Endothelial cell of umbilical vein (primary cell): Measurements from ENCODE around the gene SLC27A2. TPM values are rescaled to one million over a fixed set of nuclear protein-coding genes. Genes with fewer than 3 reads are reported as not detected.

ENCODE experiments used
- BruUV-seq: library from RNA; stranded (reverse); fragments of 400-500 nt; replicated peaks from 2 replicates; lab custom pipeline; 2021; lab: Mats Ljungman, UMichigan
- CTCF ChIA-PET: fragments of 300-600, 350-600 bp; sonication (Branson Sonifier 250); formaldehyde crosslinking; loops from one replicate; lab custom pipeline; 2021; ENCODE audit warnings: antibody characterized with exemption, inconsistent platforms; lab: Charles Lee
- POLR2A ChIA-PET: fragments of 300-600, 350-600 bp; sonication (Branson Sonifier 250); formaldehyde crosslinking; loops from one replicate; lab custom pipeline; 2021; ENCODE audit warnings: antibody characterized with exemption, inconsistent platforms; lab: Charles Lee
- DNase-seq: peaks from one replicate; pipeline ENCODE4 v3.0.0-alpha.2; 2011; ENCODE audit warnings: low read depth, low spot score
- FAIRE-seq: peaks from 2 replicates; lab custom pipeline; 2011; peaks lifted over from hg19 to GRCh38; lab: Jason Lieb, UNC
- H2AFZ ChIP-seq: 2 replicates; pipeline ENCODE4 v1.6.0; 2012; ENCODE audit warnings: low read depth, low read length, control low read depth, inconsistent platforms
- H3K27ac ChIP-seq: 2 replicates; pipeline ENCODE4 v1.5.1; 2011; ENCODE audit warnings: low read depth, mild to moderate bottlenecking, control low read depth, low read length, moderate library complexity; ENCODE audit not compliant: insufficient read depth
- H3K27me3 ChIP-seq, 2 experiments: 2 replicates each; pipeline versions ENCODE4 v1.6.0 to v1.6.1; 2011; ENCODE audit warnings: low read length in 2 of 2, mixed read lengths in 1 of 2; ENCODE audit not compliant: control insufficient read depth in 2 of 2, insufficient read depth in 2 of 2
- H3K36me3 ChIP-seq, 2 experiments: 2 replicates in 1 of 2; 3 replicates in 1 of 2; pipeline ENCODE4 v1.5.1; 2011; ENCODE audit warnings: low read length in 2 of 2, mild to moderate bottlenecking in 1 of 2, moderate library complexity in 1 of 2; ENCODE audit not compliant: control insufficient read depth in 2 of 2, insufficient read depth in 2 of 2; ENCODE audit errors: extremely low read depth in 1 of 2
- H3K4me1 ChIP-seq: 3 replicates; pipeline ENCODE4 v1.5.1; 2011; ENCODE audit warnings: mild to moderate bottlenecking, low read length; ENCODE audit not compliant: control insufficient read depth, insufficient read depth; ENCODE audit errors: extremely low read depth
- H3K4me2 ChIP-seq: 2 replicates; pipeline ENCODE4 v1.6.1; 2011; ENCODE audit warnings: low read length, control low read depth, mixed read lengths; ENCODE audit not compliant: insufficient read depth
- H3K4me3 ChIP-seq, 3 experiments: fragments of 200-600 bp in 1 of 3; sonication (generic), shearing (Covaris generic) in 1 of 3; replicated peaks in 1 of 3; 2 replicates each; pipeline ENCODE4 v1.5.1; 2011 to 2016; ENCODE audit warnings: control low read depth in 3 of 3, low read length in 3 of 3, mild to moderate bottlenecking in 2 of 3, inconsistent platforms in 1 of 3, low read depth in 1 of 3, moderate library complexity in 1 of 3; ENCODE audit not compliant: insufficient read depth in 1 of 3
- H3K79me2 ChIP-seq: 2 replicates; pipeline ENCODE4 v1.6.0; 2012; ENCODE audit warnings: low read length, inconsistent platforms; ENCODE audit not compliant: control insufficient read depth, insufficient read depth
- H3K9ac ChIP-seq: replicated peaks from 2 replicates; pipeline ENCODE3; 2011; ENCODE audit warnings: low read length, control low read depth; ENCODE audit not compliant: insufficient read depth; ENCODE audit errors: extremely low read depth
- H3K9me1 ChIP-seq: replicated peaks from 3 replicates; pipeline ENCODE4 v1.6.0; 2011; ENCODE audit warnings: mild to moderate bottlenecking, low read length; ENCODE audit not compliant: control insufficient read depth, insufficient read depth; ENCODE audit errors: extremely low read depth
- H3K9me3 ChIP-seq: replicated peaks from 2 replicates; pipeline ENCODE4 v1.5.1; 2012; ENCODE audit warnings: low read length, inconsistent platforms; ENCODE audit not compliant: control insufficient read depth, insufficient read depth
- H4K20me1 ChIP-seq: replicated peaks from 2 replicates; pipeline ENCODE3; 2011; ENCODE audit warnings: mild to moderate bottlenecking, low read length; ENCODE audit not compliant: control insufficient read depth, insufficient read depth; ENCODE audit errors: extremely low read depth
- CTCF ChIP-seq, 2 donors: IDR thresholded peaks; 1 replicate in 1 of 2; 2 replicates in 1 of 2; pipeline ENCODE4 v1.5.1; 2011; ENCODE audit warnings: low read length in 2 of 2, mild to moderate bottlenecking in 2 of 2, moderate library complexity in 2 of 2, control low read depth in 1 of 2, inconsistent platforms in 1 of 2, low read depth in 1 of 2; ENCODE audit not compliant: insufficient read depth in 1 of 2; ENCODE audit errors: extremely low read depth in 1 of 2
- EZH2 ChIP-seq: IDR thresholded peaks from 2 replicates; pipeline ENCODE4 v1.6.1; 2012; ENCODE audit warnings: borderline replicate concordance, low read depth, mild to moderate bottlenecking, moderate library complexity, low read length, inconsistent platforms; ENCODE audit not compliant: severe bottlenecking
- FOS ChIP-seq: IDR thresholded peaks from 2 replicates; pipeline ENCODE4 v1.6.1; 2011; ENCODE audit warnings: mild to moderate bottlenecking, low read length, moderate library complexity, borderline replicate concordance; ENCODE audit not compliant: insufficient read depth
- GATA2 ChIP-seq: IDR thresholded peaks from 2 replicates; pipeline ENCODE4 v1.7.0; 2011; ENCODE audit warnings: low read depth, mild to moderate bottlenecking, moderate library complexity, mixed read lengths, low read length; ENCODE audit not compliant: insufficient read length, insufficient read depth
- JUN ChIP-seq: IDR thresholded peaks from 2 replicates; pipeline ENCODE4 v1.6.1; 2011; ENCODE audit warnings: borderline replicate concordance, low read depth; ENCODE audit not compliant: insufficient read length, insufficient read depth
- MAX ChIP-seq: IDR thresholded peaks from 2 replicates; pipeline ENCODE4 v1.6.1; 2011; ENCODE audit not compliant: insufficient read depth, insufficient read length
- MYC ChIP-seq: IDR thresholded peaks from one replicate; pipeline ENCODE4 v1.6.1; 2011; ENCODE audit warnings: mild to moderate bottlenecking, low read depth, low read length
- POLR2A ChIP-seq: IDR thresholded peaks from 2 replicates; pipeline ENCODE4 v1.6.1; 2012; ENCODE audit warnings: low read depth, mild to moderate bottlenecking, control low read depth, low read length
- POLR2AphosphoS5 ChIP-seq: IDR thresholded peaks from 2 replicates; pipeline ENCODE4 v1.6.1; 2012; ENCODE audit warnings: low read depth, mild to moderate bottlenecking, control low read depth, low read length, moderate library complexity; ENCODE audit not compliant: insufficient read depth
- dilution Hi-C: fragments of 300-500 bp; cut with MboI; formaldehyde crosslinking; loops from one replicate; pipeline ENCODE4 v1.15.0; 2019; ENCODE audit warnings: low sequenced_read_pairs; ENCODE audit not compliant: extremely low pct_ligation_motif_present
- intact Hi-C: fragments of 100-400 bp; cut with micrococcal nuclease; formaldehyde crosslinking; loops from one replicate; pipeline ENCODE4 v1.10.0; 2022
- polyA plus RNA-seq, 4 experiments: library from polyadenylated mRNA; depleted of rRNA in 3 of 4; stranded (reverse) in 3 of 4; unstranded in 1 of 4; fragments of >200 nt; gene quantifications; 2 replicates each; pipeline versions ENCODE4 v1.2.1 to v1.2.3, GENCODE V29; 2011 to 2012; ENCODE audit warnings: missing spikeins in 1 of 4
- total RNA-seq: library from RNA; stranded (reverse); gene quantifications from 2 replicates; pipeline ENCODE4 v1.2.3, GENCODE V29; 2021

Gene SLC27A2
- total and polyA plus RNA-seq, 2 donors (not counting 3 experiments of a cell fraction or from before 2014, with no cell fraction given): not detected

- peaks cover 0 to 2% of the 10 kb centered on the region in 2 experiments for H3K27me3 ChIP-seq
- POLR2A ChIA-PET: no interaction called here
These were observed 24.0 kb downstream of the SLC27A2 start for GRCh38 chr15:50206020-50206419.

More at GRCh38 chr15:50206020-50206419, 24.0 kb downstream of the SLC27A2 start:
- H4K20me1 ChIP-seq: no peaks in the 10 kb centered on the region
- H3K4me2 ChIP-seq: no peak overlapping the region
- no peak overlapping the region for H3K9ac ChIP-seq
- intact Hi-C loops: no loop called here
- dilution Hi-C loops: no loop called here
- TF ChIP-seq FOS: no peak
- no peak for TF ChIP-seq POLR2AphosphoS5
- TF ChIP-seq EZH2: no peak
- no peak for TF ChIP-seq MYC
- TF ChIP-seq CTCF (IDR thresholded peaks at IDR 0.05; ENCODE audit: extremely low read depth in 1 of 2, insufficient read depth in 1 of 2, low read depth in 1 of 2, low read length in 2 of 2): no peak
- no peak for TF ChIP-seq POLR2A
- no peak for TF ChIP-seq MAX
- TF ChIP-seq JUN: no peak
- TF ChIP-seq GATA2: no peak
- no TSS peak for BruUV-seq
- CTCF ChIA-PET: interaction anchor here (1.5 kb wide), 1 partner anchor 13 kb away, joined by 3 read pairs; no protein-coding TSS in a partner anchor
- no peaks in the 10 kb centered on the region for H3K9me1 ChIP-seq
- no peak overlapping the region for H3K4me3 ChIP-seq
- no peaks in the 10 kb centered on the region for H3K36me3 ChIP-seq
- FAIRE-seq (no peak), DNase-seq (no peak)
- H3K9me3 ChIP-seq: no peaks in the 10 kb centered on the region
- H3K27ac ChIP-seq: no peak overlapping the region
- no peaks in the 10 kb centered on the region for H3K79me2 ChIP-seq
- H2AFZ ChIP-seq: no peak overlapping the region
- H3K4me1 ChIP-seq: no peaks in the 10 kb centered on the region
